ENCODE measurements around the gene CALML5.

CALML5 gene

GRCh38 chr10:5507649-5508131, 8.3 kb upstream of the CALML5 start:
- H3K9me3 ChIP-seq (ENCODE audit: control insufficient read depth, insufficient read depth, low read length) = no peaks in the 10 kb centered on the region
- no peak for DNase-seq (ENCODE audit: low read depth, low spot score)
- no peak overlapping the region for H3K27ac ChIP-seq (ENCODE audit: low read length)
- no peaks in the 10 kb centered on the region for H3K4me1 ChIP-seq (ENCODE audit: control insufficient read depth, insufficient read depth, low read length)
- WGBS (ENCODE audit: insufficient coverage, insufficient read length) = no CpG with 5 or more reads among the region's 14 CpGs
- no peak overlapping the region for H3K4me3 ChIP-seq (ENCODE audit: low read length)
- H3K36me3 ChIP-seq (ENCODE audit: control insufficient read depth, insufficient read depth, low read length) = no peaks in the 10 kb centered on the region
- no peaks in the 10 kb centered on the region for H3K27me3 ChIP-seq (ENCODE audit: control insufficient read depth, insufficient read depth, low read length)

GRCh38 chr10:5506751-5507648, 7.6 kb upstream of the CALML5 start:
- no peak overlapping the region for H3K4me3 ChIP-seq (ENCODE audit: low read length)
- no peak for DNase-seq (ENCODE audit: low read depth, low spot score)
- H3K27ac ChIP-seq (ENCODE audit: low read length) = no peak overlapping the region
- no peaks in the 10 kb centered on the region for H3K27me3 ChIP-seq (ENCODE audit: control insufficient read depth, insufficient read depth, low read length)
- no peaks in the 10 kb centered on the region for H3K9me3 ChIP-seq (ENCODE audit: control insufficient read depth, insufficient read depth, low read length)
- H3K4me1 ChIP-seq (ENCODE audit: control insufficient read depth, insufficient read depth, low read length) = no peaks in the 10 kb centered on the region
- no CpG with 5 or more reads among the region's 19 CpGs for WGBS (ENCODE audit: insufficient coverage, insufficient read length)
- no peaks in the 10 kb centered on the region for H3K36me3 ChIP-seq (ENCODE audit: control insufficient read depth, insufficient read depth, low read length)

- Histone ChIP-seq H3K36me3 (ENCODE audit: control insufficient read depth, insufficient read depth, low read length) (no peaks in the 10 kb centered on the region), H3K4me3 (ENCODE audit: low read length) (no peak overlapping the region), H3K4me1 (ENCODE audit: control insufficient read depth, insufficient read depth, low read length) (no peaks in the 10 kb centered on the region), H3K27me3 (ENCODE audit: control insufficient read depth, insufficient read depth, low read length) (no peaks in the 10 kb centered on the region), H3K27ac (ENCODE audit: low read length) (no peak overlapping the region), H3K9me3 (ENCODE audit: control insufficient read depth, insufficient read depth, low read length) (no peaks in the 10 kb centered on the region)
- WGBS (ENCODE audit: insufficient coverage, insufficient read length) = no CpG with 5 or more reads among the region's 2 CpGs
- no peak for DNase-seq (ENCODE audit: low read depth, low spot score)
These were observed 6.9 kb upstream of the CALML5 start for GRCh38 chr10:5506246-5506645.

- no peak overlapping the region for H3K4me3 ChIP-seq (ENCODE audit: low read length)
- no peaks in the 10 kb centered on the region for H3K9me3 ChIP-seq (ENCODE audit: control insufficient read depth, insufficient read depth, low read length)
- H3K27me3 ChIP-seq (ENCODE audit: control insufficient read depth, insufficient read depth, low read length) = no peaks in the 10 kb centered on the region
- no peaks in the 10 kb centered on the region; the same call in 1 of the 2 replicates for H3K4me1 ChIP-seq (ENCODE audit: control insufficient read depth, insufficient read depth, low read length)
- WGBS (ENCODE audit: insufficient coverage, insufficient read length) = 100% methylated on average over 1 of the region's 18 CpGs
- DNase-seq (ENCODE audit: low read depth, low spot score) = no peak
- no peak overlapping the region for H3K27ac ChIP-seq (ENCODE audit: low read length)
- H3K36me3 ChIP-seq (ENCODE audit: control insufficient read depth, insufficient read depth, low read length) = no peaks in the 10 kb centered on the region
These were observed 5.0 kb upstream of the CALML5 start for GRCh38 chr10:5504146-5505072.

- Histone ChIP-seq H3K9me3 (ENCODE audit: control insufficient read depth, insufficient read depth, low read length) (no peaks in the 10 kb centered on the region), H3K4me3 (ENCODE audit: low read length) (no peak overlapping the region), H3K27me3 (ENCODE audit: control insufficient read depth, insufficient read depth, low read length) (no peaks in the 10 kb centered on the region), H3K4me1 (ENCODE audit: control insufficient read depth, insufficient read depth, low read length) (no peaks in the 10 kb centered on the region; the same call in 1 of the 2 replicates), H3K36me3 (ENCODE audit: control insufficient read depth, insufficient read depth, low read length) (no peaks in the 10 kb centered on the region), H3K27ac (ENCODE audit: low read length) (no peak overlapping the region)
- no peak for DNase-seq (ENCODE audit: low read depth, low spot score)
- WGBS (ENCODE audit: insufficient coverage, insufficient read length) = no CpG with 5 or more reads among the region's 3 CpGs
These were observed 4.1 kb upstream of the CALML5 start for GRCh38 chr10:5503477-5503835.

- WGBS (ENCODE audit: insufficient coverage, insufficient read length) = no CpG with 5 or more reads among the region's 14 CpGs
- Histone ChIP-seq H3K27me3 (ENCODE audit: control insufficient read depth, insufficient read depth, low read length) (no peaks in the 10 kb centered on the region), H3K4me3 (ENCODE audit: low read length) (no peak overlapping the region), H3K36me3 (ENCODE audit: control insufficient read depth, insufficient read depth, low read length) (no peaks in the 10 kb centered on the region), H3K4me1 (ENCODE audit: control insufficient read depth, insufficient read depth, low read length) (peaks cover 2% of the 10 kb centered on the region; the same call in 1 of the 2 replicates), H3K27ac (ENCODE audit: low read length) (no peak overlapping the region), H3K9me3 (ENCODE audit: control insufficient read depth, insufficient read depth, low read length) (no peaks in the 10 kb centered on the region)
- DNase-seq (ENCODE audit: low read depth, low spot score) = no peak
These were observed 3.5 kb upstream of the CALML5 start for GRCh38 chr10:5502571-5503476.

GRCh38 chr10:5502061-5502521, 2.7 kb upstream of the CALML5 start:
- Histone ChIP-seq H3K9me3 (ENCODE audit: control insufficient read depth, insufficient read depth, low read length) (no peaks in the 10 kb centered on the region), H3K4me1 (ENCODE audit: control insufficient read depth, insufficient read depth, low read length) (peaks cover 2% of the 10 kb centered on the region; the same call in 1 of the 2 replicates), H3K4me3 (ENCODE audit: low read length) (no peak overlapping the region), H3K36me3 (ENCODE audit: control insufficient read depth, insufficient read depth, low read length) (no peaks in the 10 kb centered on the region), H3K27ac (ENCODE audit: low read length) (no peak overlapping the region), H3K27me3 (ENCODE audit: control insufficient read depth, insufficient read depth, low read length) (no peaks in the 10 kb centered on the region)
- no CpG with 5 or more reads among the region's 12 CpGs for WGBS (ENCODE audit: insufficient coverage, insufficient read length)
- no peak for DNase-seq (ENCODE audit: low read depth, low spot score)

- H3K4me1 ChIP-seq (ENCODE audit: control insufficient read depth, insufficient read depth, low read length) = peaks cover 2% of the 10 kb centered on the region; the same call in 1 of the 2 replicates
- WGBS (ENCODE audit: insufficient coverage, insufficient read length) = no CpG with 5 or more reads among the region's 5 CpGs
- no peak overlapping the region for H3K27ac ChIP-seq (ENCODE audit: low read length)
- DNase-seq (ENCODE audit: low read depth, low spot score) = no peak
- no peak overlapping the region for H3K4me3 ChIP-seq (ENCODE audit: low read length)
- H3K27me3 ChIP-seq (ENCODE audit: control insufficient read depth, insufficient read depth, low read length) = no peaks in the 10 kb centered on the region
- H3K36me3 ChIP-seq (ENCODE audit: control insufficient read depth, insufficient read depth, low read length) = no peaks in the 10 kb centered on the region
- no peaks in the 10 kb centered on the region for H3K9me3 ChIP-seq (ENCODE audit: control insufficient read depth, insufficient read depth, low read length)
These were observed 1.5 kb upstream of the CALML5 start for GRCh38 chr10:5500910-5501309.

GRCh38 chr10:5500162-5500670, 846 bp upstream of the CALML5 start:
- WGBS (ENCODE audit: insufficient coverage, insufficient read length) = no CpG with 5 or more reads among the region's 7 CpGs
- Histone ChIP-seq H3K27ac (ENCODE audit: low read length) (no peak overlapping the region), H3K4me1 (ENCODE audit: control insufficient read depth, insufficient read depth, low read length) (peaks cover 2% of the 10 kb centered on the region; the same call in 1 of the 2 replicates), H3K4me3 (ENCODE audit: low read length) (no peak overlapping the region), H3K9me3 (ENCODE audit: control insufficient read depth, insufficient read depth, low read length) (no peaks in the 10 kb centered on the region), H3K36me3 (ENCODE audit: control insufficient read depth, insufficient read depth, low read length) (no peaks in the 10 kb centered on the region), H3K27me3 (ENCODE audit: control insufficient read depth, insufficient read depth, low read length) (no peaks in the 10 kb centered on the region)
- no peak for DNase-seq (ENCODE audit: low read depth, low spot score)
